Smooth muscle cell (in vitro differentiated cells): Measurements from ENCODE around the gene RIN3. TPM values are rescaled to one million over a fixed set of nuclear protein-coding genes. Genes with fewer than 3 reads are reported as not detected.

Experiments used
- DNase-seq: peaks from one replicate; lab custom pipeline; 2025; ENCODE audit not compliant: unreplicated experiment; lab: John Stamatoyannopoulos, UW
- H2AFZ ChIP-seq: fragments of 200-600 bp; sonication (generic); 2 replicates; pipeline ENCODE4 v1.6.0; 2016; ENCODE audit warnings: antibody characterized with exemption, low read depth, mild to moderate bottlenecking
- H3F3A ChIP-seq: fragments of 200-600 bp; sonication (generic); 2 replicates; pipeline ENCODE4 v1.6.0; 2017; ENCODE audit warnings: antibody characterized with exemption, low read depth
- H3K27ac ChIP-seq: fragments of 200-600 bp; sonication (generic); 2 replicates; pipeline ENCODE4 v1.5.1; 2016; ENCODE audit warnings: low read depth, mild to moderate bottlenecking
- H3K27me3 ChIP-seq: fragments of 200-600 bp; sonication (generic); 2 replicates; pipeline ENCODE4 v1.6.1; 2016; ENCODE audit warnings: low read depth, mild to moderate bottlenecking
- H3K36me3 ChIP-seq: fragments of 200-600 bp; sonication (generic); 2 replicates; pipeline ENCODE4 v1.5.1; 2016; ENCODE audit warnings: low read depth
- H3K4me1 ChIP-seq: fragments of 200-600 bp; sonication (generic); 2 replicates; pipeline ENCODE4 v1.5.1; 2016; ENCODE audit warnings: low read depth
- H3K4me2 ChIP-seq: fragments of 200-600 bp; sonication (generic); 2 replicates; pipeline ENCODE4 v1.6.0; 2016; ENCODE audit warnings: mild to moderate bottlenecking
- H3K4me3 ChIP-seq: fragments of 200-600 bp; sonication (generic); 2 replicates; pipeline ENCODE4 v1.5.1; 2016; ENCODE audit warnings: mild to moderate bottlenecking
- H3K79me2 ChIP-seq: fragments of 200-600 bp; sonication (generic); 2 replicates; pipeline ENCODE4 v1.6.0; 2016; ENCODE audit warnings: low read depth, mild to moderate bottlenecking
- H3K9ac ChIP-seq: fragments of 200-600 bp; sonication (generic); 2 replicates; pipeline ENCODE4 v1.6.0; 2016; ENCODE audit warnings: low read depth
- H3K9me3 ChIP-seq: fragments of 200-600 bp; sonication (generic); replicated peaks from 2 replicates; pipeline ENCODE4 v1.5.1; 2016; ENCODE audit warnings: low read depth
- H4K20me1 ChIP-seq: fragments of 200-600 bp; sonication (generic); 2 replicates; pipeline ENCODE4 v1.6.0; 2016; ENCODE audit warnings: low read depth
- CTCF ChIP-seq: fragments of 200-600 bp; sonication (generic); IDR thresholded peaks from 2 replicates; pipeline ENCODE4 v1.5.1; 2017; ENCODE audit warnings: borderline replicate concordance, mild to moderate bottlenecking, antibody characterized with exemption; ENCODE audit not compliant: insufficient read depth, poor library complexity, severe bottlenecking
- WGBS: methylation state at CpG from one replicate; pipeline ENCODE4 v1.1.7; 2016; ENCODE audit warnings: low lambda C conversion rate; 5-methylcytosine and 5-hydroxymethylcytosine counted together
- polyA plus RNA-seq: library from polyadenylated mRNA; unstranded; fragments of >200 nt; fragmentation: Nextera tagmentation; extraction: Ambion mirVana; gene quantifications from 2 replicates; pipeline ENCODE4 v1.2.1, GENCODE V29; 2016
- total RNA-seq: library from RNA; depleted of rRNA; stranded (reverse); fragments of >200 nt; gene quantifications from 2 replicates; pipeline ENCODE4 v1.2.3, GENCODE V29; 2014

RIN3 gene
- total and polyA plus RNA-seq, 2 experiments from 2014 or later: 2.7 to 3.8 TPM

DNA sequence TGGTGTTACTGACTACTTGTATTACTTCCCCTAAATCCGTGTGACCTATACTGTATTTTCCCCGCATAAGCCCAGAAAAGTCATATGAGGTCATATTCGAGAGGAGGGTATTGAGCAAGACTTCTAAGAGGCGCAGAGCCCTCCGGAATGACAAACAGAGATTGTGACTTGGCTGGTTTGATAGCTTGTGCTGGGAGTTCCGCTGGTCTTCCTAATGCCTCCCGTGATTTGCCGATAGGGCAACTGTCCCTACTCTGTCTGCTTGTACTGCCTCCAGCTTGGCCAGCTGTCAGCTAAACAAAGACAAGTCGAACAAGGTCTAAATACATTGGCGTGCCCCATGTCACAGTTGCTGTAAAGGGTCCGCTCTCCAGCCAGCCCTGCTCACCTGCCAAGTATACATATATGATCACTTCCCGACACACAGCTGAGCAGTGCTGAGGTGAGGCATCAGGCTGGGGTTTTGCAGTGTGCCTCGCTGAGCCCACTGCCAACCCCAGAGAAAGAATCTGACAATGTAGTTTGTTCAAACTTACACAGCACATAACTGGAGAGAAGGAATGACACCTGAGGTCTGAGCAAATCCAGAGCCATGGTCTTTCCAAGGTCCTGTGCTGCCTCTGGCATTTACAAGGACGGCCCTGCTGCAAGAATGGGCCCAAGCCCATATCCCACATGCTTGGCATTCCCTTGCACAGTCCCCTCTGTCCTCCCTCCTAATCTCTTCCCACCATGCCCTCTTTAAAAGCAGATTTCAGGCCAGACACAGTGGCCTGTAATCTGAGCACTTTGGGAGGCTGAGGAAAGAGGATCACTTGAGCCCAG is 211.1 kb downstream of the RIN3 start:
- Histone ChIP-seq H3K4me3 (no peak overlapping the region), H3K27me3 (no peaks in the 10 kb centered on the region), H3K36me3 (no peaks in the 10 kb centered on the region), H3K27ac (peak overlapping the region; percentile 28), H4K20me1 (peaks cover 26% of the 10 kb centered on the region), H2AFZ (no peak overlapping the region), H3F3A (peaks cover 9% of the 10 kb centered on the region), H3K79me2 (peaks cover 7% of the 10 kb centered on the region), H3K9me3 (no peaks in the 10 kb centered on the region), H3K4me1 (peaks cover 4% of the 10 kb centered on the region), H3K9ac (no peak overlapping the region), H3K4me2 (no peak overlapping the region)
- TF ChIP-seq CTCF: no peak
- no peak for DNase-seq
- 53% methylated on average over 14 of the region's 14 CpGs for WGBS

GRCh38 chr14:92726135-92726932 is 212.8 kb downstream of the RIN3 start:
- Histone ChIP-seq H4K20me1 (peaks cover 30% of the 10 kb centered on the region), H3K27ac (peak overlapping the region; percentile 69), H3K4me2 (no peak overlapping the region), H3K4me3 (no peak overlapping the region), H3K4me1 (peaks cover 5% of the 10 kb centered on the region), H3K9me3 (no peaks in the 10 kb centered on the region), H2AFZ (no peak overlapping the region), H3K27me3 (no peaks in the 10 kb centered on the region), H3K79me2 (peaks cover 5% of the 10 kb centered on the region), H3F3A (peaks cover 8% of the 10 kb centered on the region), H3K9ac (no peak overlapping the region), H3K36me3 (peaks cover 3% of the 10 kb centered on the region)
- no peak for TF ChIP-seq CTCF
- peak; percentile 12 for DNase-seq
- 58% methylated on average over 12 of the region's 12 CpGs for WGBS

GRCh38 chr14:92726933-92727262 is 213.3 kb downstream of the RIN3 start:
- H3K4me2 ChIP-seq: no peak overlapping the region
- no peak for TF ChIP-seq CTCF
- H2AFZ ChIP-seq: no peak overlapping the region
- H3K9ac ChIP-seq: no peak overlapping the region
- H3K9me3 ChIP-seq: no peaks in the 10 kb centered on the region
- H3K36me3 ChIP-seq: peaks cover 6% of the 10 kb centered on the region
- peak overlapping the region; percentile 69 for H3K27ac ChIP-seq
- WGBS: 95% methylated on average over 8 of the region's 8 CpGs
- no peaks in the 10 kb centered on the region for H3K27me3 ChIP-seq
- H3F3A ChIP-seq: peaks cover 8% of the 10 kb centered on the region
- no peak overlapping the region for H3K4me3 ChIP-seq
- peaks cover 30% of the 10 kb centered on the region for H4K20me1 ChIP-seq
- DNase-seq: no peak
- peaks cover 5% of the 10 kb centered on the region for H3K4me1 ChIP-seq
- peaks cover under 1% of the 10 kb centered on the region for H3K79me2 ChIP-seq
